Ascending aorta (tissue), 2 donors: ENCODE results near the gene ABCA1. TPM values are rescaled to one million over a fixed set of nuclear protein-coding genes. Genes with fewer than 3 reads are reported as not detected.
"Not testable (repeated sequence)": the region's sequence is repeated elsewhere in the genome, so short reads cannot be mapped to it uniquely, and the experiment has no call there.

Source experiments
- DNase-seq, 2 donors: peaks; one replicate each; pipeline ENCODE4 v3.0.0-alpha.2; 2019; ENCODE audit warnings: low spot score in 2 of 2
- H3K27ac ChIP-seq, 2 donors: fragments of 200-600 bp; sonication (generic); one replicate each; pipeline ENCODE4 v1.5.1; 2016 to 2017; ENCODE audit warnings: mild to moderate bottlenecking in 1 of 2
- H3K27me3 ChIP-seq: fragments of 200-600 bp; sonication (generic); one replicate; pipeline ENCODE4 v1.5.1; 2017
- H3K36me3 ChIP-seq, 2 donors: fragments of 200-600 bp; sonication (generic); one replicate each; pipeline ENCODE4 v1.5.1; 2016
- H3K4me1 ChIP-seq, 2 donors: fragments of 200-600 bp; sonication (generic); one replicate each; pipeline ENCODE4 v1.5.1; 2016 to 2017; ENCODE audit warnings: mild to moderate bottlenecking in 1 of 2
- H3K4me3 ChIP-seq, 2 donors: fragments of 200-600 bp; sonication (generic); one replicate each; pipeline ENCODE4 v1.5.1; 2016 to 2017; ENCODE audit warnings: mild to moderate bottlenecking in 1 of 2
- H3K9me3 ChIP-seq, 2 donors: fragments of 200-600 bp; sonication (generic); one replicate each; pipeline ENCODE4 v1.5.1; 2016
- intact Hi-C: fragments of 100-400 bp; cut with DNase I; formaldehyde crosslinking; loops from one replicate; pipeline ENCODE4 v1.15.1; 2023
- total RNA-seq: library from RNA; depleted of rRNA; stranded (reverse); fragments of >200 nt; gene quantifications from one replicate; pipeline ENCODE4 v1.1.0, GENCODE V29; 2016
- TF ChIP-seq, protein P1 (sequence below), 3 experiments: fragments of 200-600 bp in 2 of 3; fragments of 450-650 bp in 1 of 3; sonication (generic) in 2 of 3; IDR thresholded peaks; one replicate each; pipeline ENCODE4 v1.5.1; 2016 to 2019; ENCODE audit warnings: antibody characterized with exemption in 3 of 3, mild to moderate bottlenecking in 1 of 3, moderate library complexity in 1 of 3

Gene ABCA1
- total RNA-seq, 1 donor from 2014 or later, result 14.0 TPM

DNA sequence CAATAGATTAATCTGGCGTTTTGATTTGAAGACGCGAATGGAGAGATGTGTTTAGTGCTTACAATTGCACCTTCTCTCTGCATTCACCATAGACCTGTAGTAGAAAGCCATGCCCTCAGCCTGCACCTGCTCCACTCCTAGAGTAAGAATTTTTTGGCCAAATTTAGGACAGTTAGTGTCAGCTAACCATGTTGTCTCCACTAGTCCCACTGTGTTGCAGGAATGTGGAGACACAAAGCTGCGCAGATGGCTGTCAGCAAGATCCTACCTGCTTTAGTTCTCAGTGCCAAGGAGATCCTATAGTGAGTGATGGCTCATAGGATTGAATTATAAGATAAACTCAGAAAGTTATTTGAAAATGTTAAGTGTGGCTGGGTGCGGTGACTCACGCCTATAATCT lies 35.1 kb upstream of the ABCA1 start:
- Histone ChIP-seq H3K4me3 (no peak overlapping the region), H3K27me3 (no peaks in the 10 kb centered on the region), H3K36me3 (no peaks in the 10 kb centered on the region), H3K9me3 (no peaks in the 10 kb centered on the region), H3K27ac (no peak overlapping the region), H3K4me1 (no peaks in the 10 kb centered on the region)
- TF ChIP-seq, protein P1, sequence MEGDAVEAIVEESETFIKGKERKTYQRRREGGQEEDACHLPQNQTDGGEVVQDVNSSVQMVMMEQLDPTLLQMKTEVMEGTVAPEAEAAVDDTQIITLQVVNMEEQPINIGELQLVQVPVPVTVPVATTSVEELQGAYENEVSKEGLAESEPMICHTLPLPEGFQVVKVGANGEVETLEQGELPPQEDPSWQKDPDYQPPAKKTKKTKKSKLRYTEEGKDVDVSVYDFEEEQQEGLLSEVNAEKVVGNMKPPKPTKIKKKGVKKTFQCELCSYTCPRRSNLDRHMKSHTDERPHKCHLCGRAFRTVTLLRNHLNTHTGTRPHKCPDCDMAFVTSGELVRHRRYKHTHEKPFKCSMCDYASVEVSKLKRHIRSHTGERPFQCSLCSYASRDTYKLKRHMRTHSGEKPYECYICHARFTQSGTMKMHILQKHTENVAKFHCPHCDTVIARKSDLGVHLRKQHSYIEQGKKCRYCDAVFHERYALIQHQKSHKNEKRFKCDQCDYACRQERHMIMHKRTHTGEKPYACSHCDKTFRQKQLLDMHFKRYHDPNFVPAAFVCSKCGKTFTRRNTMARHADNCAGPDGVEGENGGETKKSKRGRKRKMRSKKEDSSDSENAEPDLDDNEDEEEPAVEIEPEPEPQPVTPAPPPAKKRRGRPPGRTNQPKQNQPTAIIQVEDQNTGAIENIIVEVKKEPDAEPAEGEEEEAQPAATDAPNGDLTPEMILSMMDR (IDR thresholded peaks at IDR 0.05), result no peak
- intact Hi-C loops, result no loop called here
- DNase-seq, result no peak

DNA sequence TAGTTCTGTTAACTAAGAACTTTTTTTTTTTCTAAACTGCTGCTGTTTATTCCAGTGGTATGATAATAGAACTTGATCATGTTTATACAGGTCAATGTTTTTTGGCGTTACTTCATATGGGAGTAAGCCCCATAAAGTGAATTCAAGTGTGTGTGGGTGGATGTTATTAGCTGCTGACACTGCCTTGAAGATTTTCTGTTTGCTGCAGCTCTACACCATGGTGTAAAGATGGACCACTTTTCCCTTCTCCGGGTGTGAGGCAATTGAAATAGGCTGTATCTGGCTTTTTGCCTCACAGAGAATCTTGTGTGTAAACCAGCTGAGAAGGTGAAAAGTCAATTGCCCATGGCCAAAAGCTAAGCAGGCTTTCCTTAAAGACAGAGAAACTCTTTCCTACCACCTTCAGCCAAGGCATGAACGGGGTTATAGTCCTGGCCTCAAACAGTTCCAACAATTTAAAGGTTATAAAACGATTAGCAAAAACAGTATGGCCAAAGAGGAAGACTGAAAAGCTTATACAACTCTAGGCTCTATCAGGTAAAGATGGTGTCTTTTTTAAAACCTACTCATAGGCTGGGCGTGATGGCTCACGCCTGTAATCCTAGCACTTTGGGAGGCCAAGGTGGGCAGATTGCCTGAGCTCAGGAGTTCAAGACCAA lies 33.9 kb upstream of the ABCA1 start:
- H3K36me3 ChIP-seq, result no peaks in the 10 kb centered on the region
- H3K27ac ChIP-seq, result no peak overlapping the region
- H3K4me1 ChIP-seq, result no peaks in the 10 kb centered on the region
- no peak for DNase-seq
- H3K9me3 ChIP-seq, result no peaks in the 10 kb centered on the region
- intact Hi-C loops, result no loop called here
- H3K27me3 ChIP-seq, result no peaks in the 10 kb centered on the region
- H3K4me3 ChIP-seq, result no peak overlapping the region
- TF ChIP-seq, protein P1 (IDR thresholded peaks at IDR 0.05), result no peak

DNA sequence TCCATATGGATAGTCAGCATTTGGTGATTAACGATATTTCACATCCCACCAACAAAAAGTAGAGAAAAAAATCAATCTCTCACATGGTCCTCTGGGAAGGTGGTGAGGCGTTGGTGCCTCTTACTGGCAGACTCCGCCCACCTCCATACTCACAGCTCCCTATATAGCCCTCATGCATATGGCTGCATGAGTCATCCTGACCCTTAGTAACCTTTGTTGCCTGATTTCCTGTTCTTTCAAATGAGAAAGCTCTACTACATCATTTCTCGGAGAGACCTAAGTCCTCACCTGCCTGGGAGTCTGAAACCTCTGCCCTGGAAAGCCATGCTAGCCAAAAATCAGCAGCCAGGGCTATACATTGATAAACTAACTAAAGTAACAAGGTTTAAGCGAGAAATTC lies 33.3 kb upstream of the ABCA1 start:
- no peaks in the 10 kb centered on the region for H3K27me3 ChIP-seq
- TF ChIP-seq, protein P1 (IDR thresholded peaks at IDR 0.05), result no peak
- intact Hi-C loops, result no loop called here

DNA sequence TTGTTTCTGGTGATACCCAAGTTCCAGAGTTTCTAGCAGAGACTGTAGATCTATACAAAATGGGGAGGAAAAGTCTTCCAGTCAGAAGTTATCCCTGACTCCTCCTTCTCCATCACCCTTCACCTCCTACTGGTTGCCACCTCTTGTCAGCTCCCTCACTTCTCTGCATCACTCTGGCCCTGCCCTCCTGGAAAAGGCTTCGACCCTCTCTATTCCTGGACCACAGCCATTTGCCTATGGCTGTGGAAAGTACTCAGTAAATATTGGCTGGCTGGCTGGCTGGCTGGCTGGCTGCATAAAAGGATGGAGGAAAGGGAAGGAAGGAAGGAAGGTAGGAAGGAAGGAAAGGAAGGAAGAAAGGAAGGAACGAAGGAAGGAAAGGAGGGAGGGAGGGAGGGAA lies 32.7 kb upstream of the ABCA1 start:
- intact Hi-C loops, result no loop called here
- no peak overlapping the region for H3K4me3 ChIP-seq
- H3K27me3 ChIP-seq, result no peaks in the 10 kb centered on the region
- no peak overlapping the region for H3K27ac ChIP-seq
- DNase-seq, result no peak
- no peaks in the 10 kb centered on the region for H3K4me1 ChIP-seq
- no peaks in the 10 kb centered on the region for H3K36me3 ChIP-seq
- H3K9me3 ChIP-seq, result no peaks in the 10 kb centered on the region
- TF ChIP-seq, protein P1 (IDR thresholded peaks at IDR 0.05), result no peak

More for the DNA sequence above, 33.3 kb upstream of the ABCA1 start:
- H3K9me3 ChIP-seq, result no peaks in the 10 kb centered on the region
- no peak overlapping the region for H3K27ac ChIP-seq
- H3K36me3 ChIP-seq, result no peaks in the 10 kb centered on the region
- no peak overlapping the region for H3K4me3 ChIP-seq
- no peaks in the 10 kb centered on the region for H3K4me1 ChIP-seq
- no peak for DNase-seq

DNA sequence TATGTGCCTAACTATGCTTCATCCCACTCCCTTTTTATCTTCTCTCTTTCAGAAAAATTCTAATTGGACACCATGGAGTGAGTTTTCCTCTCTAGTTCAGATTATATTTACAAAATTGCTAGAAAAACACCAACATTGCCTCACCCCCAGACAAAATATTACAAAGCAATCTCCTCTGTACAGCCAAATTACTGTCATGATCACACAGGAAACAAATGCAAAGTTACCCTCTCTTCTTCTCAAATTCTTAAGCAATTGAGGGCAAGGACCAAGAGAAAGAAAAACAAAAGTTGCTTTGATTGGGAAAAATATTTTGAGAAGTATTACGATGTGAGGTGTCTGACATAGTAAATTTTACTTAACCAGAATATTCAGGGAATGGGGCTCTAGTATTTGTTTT lies 30.8 kb upstream of the ABCA1 start:
- Histone ChIP-seq H3K27ac (no peak overlapping the region), H3K36me3 (no peaks in the 10 kb centered on the region), H3K4me1 (no peaks in the 10 kb centered on the region), H3K27me3 (no peaks in the 10 kb centered on the region), H3K9me3 (no peaks in the 10 kb centered on the region), H3K4me3 (no peak overlapping the region)
- TF ChIP-seq, protein P1 (IDR thresholded peaks at IDR 0.05), result no peak
- intact Hi-C loops, result no loop called here
- no peak for DNase-seq

DNA sequence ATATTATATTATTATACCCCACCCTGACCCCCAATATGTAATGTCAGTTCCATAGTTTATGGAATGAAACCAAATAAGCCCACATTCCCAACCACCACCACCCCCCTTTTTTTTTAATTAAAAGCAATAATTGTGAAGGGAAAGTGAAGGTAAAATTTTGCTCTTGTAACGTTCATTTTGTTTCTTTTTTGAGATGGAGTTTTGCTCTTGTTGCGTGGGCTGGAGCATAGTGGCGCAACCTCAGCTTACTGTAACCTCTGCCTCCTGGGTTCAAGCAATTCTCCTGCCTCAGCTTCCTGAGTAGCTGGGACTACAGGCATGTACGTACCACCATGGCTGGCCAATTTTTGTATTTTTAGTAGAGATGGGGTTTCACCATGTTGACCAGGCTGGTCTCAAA lies 30.1 kb upstream of the ABCA1 start:
- H3K9me3 ChIP-seq, DNase-seq, H3K27ac ChIP-seq, intact Hi-C loops, H3K4me3 ChIP-seq, H3K27me3 ChIP-seq, H3K36me3 ChIP-seq, H3K4me1 ChIP-seq: not testable (repeated sequence)
